PC-3 (cell line): ENCODE measurements around the gene SNX11. TPM values are rescaled to one million over a fixed set of nuclear protein-coding genes. Genes with fewer than 3 reads are reported as not detected.
"Not testable (repeated sequence)": the region's sequence is repeated elsewhere in the genome, so short reads cannot be mapped to it uniquely, and the experiment has no call there.

ENCODE experiments used
- ATAC-seq: fragments of 200-7000 bp; cut with Tn5 transposase; 2 replicates; pipeline ENCODE4 v1.9.1; 2020; ENCODE audit warnings: mild to moderate bottlenecking, moderate library complexity
- BruUV-seq: library from RNA; stranded (reverse); fragments of 400-500 nt; replicated peaks from 2 replicates; lab custom pipeline; 2021; lab: Mats Ljungman, UMichigan
- CTCF ChIA-PET: fragments of 300-600 bp; sonication (Branson Sonifier 250); formaldehyde crosslinking; loops from one replicate; lab custom pipeline; 2022; ENCODE audit warnings: antibody characterized with exemption; lab: Charles Lee
- POLR2A ChIA-PET: fragments of 300-600 bp; sonication (Branson Sonifier 250); formaldehyde crosslinking; loops from one replicate; lab custom pipeline; 2022; ENCODE audit warnings: antibody characterized with exemption; ENCODE audit not compliant: unreplicated experiment; lab: Charles Lee
- DNase-seq: peaks from one replicate; pipeline ENCODE4 v3.0.0-alpha.2; 2015
- H2AFZ ChIP-seq: fragments of 300-600 bp; sonication (generic); 2 replicates; pipeline ENCODE4 v1.6.0; 2016; ENCODE audit warnings: antibody characterized with exemption, low read length
- H3F3A ChIP-seq: fragments of 300-600 bp; sonication (generic); one replicate; pipeline ENCODE4 v1.6.0; 2017; ENCODE audit warnings: antibody characterized with exemption, low read length, control low read depth, mild to moderate bottlenecking; ENCODE audit not compliant: unreplicated experiment
- H3K27ac ChIP-seq: fragments of 300-600 bp; sonication (generic); 2 replicates; pipeline ENCODE4 v1.5.1; 2016; ENCODE audit warnings: mild to moderate bottlenecking, low read length
- H3K27me3 ChIP-seq: fragments of 300-600 bp; sonication (generic); 2 replicates; pipeline ENCODE4 v1.6.1; 2016; ENCODE audit warnings: low read length, mixed read lengths
- H3K36me3 ChIP-seq: fragments of 300-600 bp; sonication (generic); 2 replicates; pipeline ENCODE4 v1.6.1; 2016; ENCODE audit warnings: low read depth, mixed run types, low read length, mixed read lengths
- H3K4me1 ChIP-seq: fragments of 300-600 bp; sonication (generic); 2 replicates; pipeline ENCODE4 v1.5.1; 2016; ENCODE audit warnings: low read length; ENCODE audit not compliant: insufficient read depth
- H3K4me2 ChIP-seq: fragments of 300-600 bp; sonication (generic); 2 replicates; pipeline ENCODE4 v1.6.0; 2016; ENCODE audit warnings: low read length
- H3K4me3 ChIP-seq: fragments of 300-600 bp; sonication (generic); 2 replicates; pipeline ENCODE4 v1.5.1; 2016; ENCODE audit warnings: mild to moderate bottlenecking, low read length, mixed read lengths
- H3K79me2 ChIP-seq: fragments of 300-600 bp; sonication (generic); 2 replicates; pipeline ENCODE4 v1.6.1; 2017; ENCODE audit warnings: low read length, mixed read lengths
- H3K9ac ChIP-seq: fragments of 300-600 bp; sonication (generic); 2 replicates; pipeline ENCODE4 v1.6.0; 2016; ENCODE audit warnings: mild to moderate bottlenecking, low read length
- H3K9me2 ChIP-seq: fragments of 300-600 bp; sonication (generic); replicated peaks from 2 replicates; pipeline ENCODE4 v1.6.1; 2016; ENCODE audit warnings: mixed run types, low read length, mixed read lengths
- H3K9me3 ChIP-seq: fragments of 300-600 bp; sonication (generic); 2 replicates; pipeline ENCODE4 v1.6.1; 2016; ENCODE audit warnings: low read length, mixed read lengths
- H4K20me1 ChIP-seq: fragments of 300-600 bp; sonication (generic); 2 replicates; pipeline ENCODE4 v1.6.1; 2016; ENCODE audit warnings: low read length, mixed read lengths
- EZH2 ChIP-seq: fragments of 300-600 bp; sonication (generic); IDR thresholded peaks from one replicate; pipeline ENCODE4 v1.6.1; 2017; ENCODE audit warnings: antibody characterized with exemption, mild to moderate bottlenecking, low read length; ENCODE audit not compliant: unreplicated experiment
- EZH2phosphoT487 ChIP-seq: fragments of 300-600 bp; sonication (generic); IDR thresholded peaks from 2 replicates; pipeline ENCODE4 v1.6.1; 2018; ENCODE audit warnings: mild to moderate bottlenecking, antibody characterized with exemption, low read length, borderline replicate concordance
- intact Hi-C: fragments of 100-400 bp; cut with micrococcal nuclease; formaldehyde crosslinking; loops from 2 replicates; pipeline ENCODE4 v1.9.0; 2023
- total RNA-seq: library from RNA; depleted of rRNA; stranded (reverse); fragments of >200 nt; gene quantifications from 2 replicates; pipeline ENCODE4 v1.2.3, GENCODE V29; 2014
- TF ChIP-seq, protein P1 (sequence below): fragments of 300-600 bp; sonication (generic); conservative IDR thresholded peaks from 2 replicates; pipeline ENCODE4 v1.5.1; 2017; ENCODE audit warnings: antibody characterized with exemption, low read depth, mild to moderate bottlenecking, low read length

SNX11 gene
- total RNA-seq, 1 experiment from 2014 or later, result 17.7 TPM

DNA sequence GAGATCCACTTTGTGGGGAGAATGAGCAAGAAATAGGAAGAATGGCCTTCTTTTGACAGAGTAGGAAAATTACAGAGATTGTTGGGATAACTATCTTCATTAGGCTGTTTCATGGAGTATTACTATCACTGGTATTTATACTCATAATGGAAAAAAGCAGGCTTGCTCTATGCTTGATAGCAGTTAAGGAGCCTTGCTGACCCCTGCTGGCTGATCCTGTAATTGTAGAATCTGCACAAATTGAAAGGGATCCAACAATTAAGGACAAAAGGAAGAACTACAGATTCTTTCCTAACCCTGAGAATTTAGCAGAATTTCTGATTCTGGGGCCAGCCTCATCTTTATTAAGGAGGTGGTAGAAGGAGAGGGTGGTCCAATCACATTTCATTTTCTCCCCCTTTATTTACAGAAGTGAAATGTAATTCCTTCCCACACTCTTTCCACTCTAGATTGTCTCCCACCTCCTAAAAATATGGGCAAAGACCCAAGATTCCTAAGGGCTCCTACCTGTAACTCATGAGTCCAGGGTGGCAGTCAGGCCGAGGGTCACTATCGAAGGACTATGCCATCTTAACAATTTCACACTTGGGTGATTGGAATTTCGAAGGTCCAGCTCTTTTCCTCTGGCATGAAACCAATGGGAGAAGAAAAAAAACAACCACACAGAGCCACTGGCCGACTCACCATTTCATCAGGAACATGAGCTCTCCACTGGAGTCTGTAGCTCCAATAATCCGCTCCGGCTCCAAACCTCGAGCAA lies 33.1 kb upstream of the SNX11 start:
- H3K4me2 ChIP-seq, result no peak overlapping the region

GRCh38 chr17:48077152-48077551 lies 30.4 kb upstream of the SNX11 start:
- CTCF ChIA-PET, intact Hi-C loops, H3F3A ChIP-seq, POLR2A ChIA-PET, DNase-seq, H4K20me1 ChIP-seq, H3K27ac ChIP-seq, H3K9me3 ChIP-seq, H3K4me3 ChIP-seq, H3K9ac ChIP-seq, H3K4me1 ChIP-seq, H3K9me2 ChIP-seq, H3K4me2 ChIP-seq, H2AFZ ChIP-seq, H3K27me3 ChIP-seq, ATAC-seq, BruUV-seq: not testable (repeated sequence)
- Histone ChIP-seq H3K36me3 (peaks cover 39% of the 10 kb centered on the region), H3K79me2 (peaks cover 51% of the 10 kb centered on the region)

More for the DNA sequence above, 33.1 kb upstream of the SNX11 start:
- no peaks in the 10 kb centered on the region for H3K9me3 ChIP-seq
- peaks cover 27% of the 10 kb centered on the region for H3K79me2 ChIP-seq
- H3K9ac ChIP-seq, result no peak overlapping the region
- H3K9me2 ChIP-seq, result no peaks in the 10 kb centered on the region
- DNase-seq (peak; percentile 95), ATAC-seq (peak; percentile 91)
- H2AFZ ChIP-seq, result no peak overlapping the region
- H3K4me3 ChIP-seq, result no peak overlapping the region
- intact Hi-C loops, result loop anchor here (1.0 kb wide), 3 partner anchors 25 to 57 kb away; no protein-coding TSS in a partner anchor
- ChIA-PET POLR2A (interaction anchor here (0.6 to 1.7 kb wide), 3 partner anchors 49 to 991 kb away, joined by 3 to 5 read pairs (median 5); no protein-coding TSS in a partner anchor), CTCF (interaction anchor here (0.5 to 1.1 kb wide), 4 partner anchors 31 to 49 kb away, joined by 4 to 10 read pairs (median 4); no protein-coding TSS in a partner anchor)
- TF ChIP-seq, protein P1, sequence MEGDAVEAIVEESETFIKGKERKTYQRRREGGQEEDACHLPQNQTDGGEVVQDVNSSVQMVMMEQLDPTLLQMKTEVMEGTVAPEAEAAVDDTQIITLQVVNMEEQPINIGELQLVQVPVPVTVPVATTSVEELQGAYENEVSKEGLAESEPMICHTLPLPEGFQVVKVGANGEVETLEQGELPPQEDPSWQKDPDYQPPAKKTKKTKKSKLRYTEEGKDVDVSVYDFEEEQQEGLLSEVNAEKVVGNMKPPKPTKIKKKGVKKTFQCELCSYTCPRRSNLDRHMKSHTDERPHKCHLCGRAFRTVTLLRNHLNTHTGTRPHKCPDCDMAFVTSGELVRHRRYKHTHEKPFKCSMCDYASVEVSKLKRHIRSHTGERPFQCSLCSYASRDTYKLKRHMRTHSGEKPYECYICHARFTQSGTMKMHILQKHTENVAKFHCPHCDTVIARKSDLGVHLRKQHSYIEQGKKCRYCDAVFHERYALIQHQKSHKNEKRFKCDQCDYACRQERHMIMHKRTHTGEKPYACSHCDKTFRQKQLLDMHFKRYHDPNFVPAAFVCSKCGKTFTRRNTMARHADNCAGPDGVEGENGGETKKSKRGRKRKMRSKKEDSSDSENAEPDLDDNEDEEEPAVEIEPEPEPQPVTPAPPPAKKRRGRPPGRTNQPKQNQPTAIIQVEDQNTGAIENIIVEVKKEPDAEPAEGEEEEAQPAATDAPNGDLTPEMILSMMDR, result peak; percentile 92
- TF ChIP-seq EZH2phosphoT487 (no peak), EZH2 (no peak)
- H4K20me1 ChIP-seq, result peaks cover 1% of the 10 kb centered on the region; the same call in 1 of the 2 replicates
- peaks cover 57% of the 10 kb centered on the region for H3K36me3 ChIP-seq
- no peaks in the 10 kb centered on the region for H3K4me1 ChIP-seq
- peaks cover 4% of the 10 kb centered on the region for H3F3A ChIP-seq
- no peaks in the 10 kb centered on the region for H3K27me3 ChIP-seq
- BruUV-seq, result no TSS peak
- no peak overlapping the region for H3K27ac ChIP-seq

DNA sequence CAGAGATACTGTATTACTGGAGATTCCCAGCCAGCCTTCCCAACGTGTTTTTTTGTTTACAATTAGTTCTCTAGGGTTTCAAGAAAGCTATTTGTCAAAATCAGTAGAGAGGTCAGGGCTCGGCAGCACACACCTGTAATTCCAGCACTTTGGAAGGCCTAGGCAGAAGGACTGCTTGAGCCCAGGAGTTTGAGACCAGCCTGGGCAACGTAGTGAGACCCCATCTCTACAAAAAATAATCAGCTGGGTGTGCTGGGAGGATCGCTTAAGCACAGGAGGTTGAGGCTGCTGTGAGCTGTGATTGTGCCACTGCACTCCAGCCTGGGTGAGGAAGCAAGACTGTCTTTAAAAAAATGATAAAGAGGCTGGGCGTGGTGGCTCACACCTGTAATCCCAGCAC lies 25.7 kb upstream of the SNX11 start:
- H3F3A ChIP-seq, result peaks cover 3% of the 10 kb centered on the region
- H3K9me3 ChIP-seq, result no peaks in the 10 kb centered on the region
- TF ChIP-seq EZH2 (no peak), EZH2phosphoT487 (no peak)
- TF ChIP-seq, protein P1, result no peak
- intact Hi-C loops, result no loop called here
- no peaks in the 10 kb centered on the region for H3K9me2 ChIP-seq
- H3K9ac ChIP-seq, result no peak overlapping the region
- H3K27me3 ChIP-seq, result no peaks in the 10 kb centered on the region
- ChIA-PET CTCF (interaction anchor here (0.7 kb wide), 1 partner anchor 807 kb away, joined by 3 read pairs; no protein-coding TSS in a partner anchor), POLR2A (no interaction called here)
- no peak overlapping the region for H3K27ac ChIP-seq
- peaks cover 21% of the 10 kb centered on the region for H4K20me1 ChIP-seq
- no peak overlapping the region for H3K4me3 ChIP-seq
- BruUV-seq, result no TSS peak
- H3K4me2 ChIP-seq, result no peak overlapping the region
- no peaks in the 10 kb centered on the region for H3K4me1 ChIP-seq
- ATAC-seq (no peak), DNase-seq (no peak)
- peaks cover 2% of the 10 kb centered on the region for H3K36me3 ChIP-seq
- no peak overlapping the region for H2AFZ ChIP-seq
- H3K79me2 ChIP-seq, result peaks cover 90% of the 10 kb centered on the region
